ENCODE results near the gene MICALL1. TPM values are rescaled to one million over a fixed set of nuclear protein-coding genes. Genes with fewer than 3 reads are reported as not detected.
"Not testable (repeated sequence)": the region's sequence is repeated elsewhere in the genome, so short reads cannot be mapped to it uniquely, and the experiment has no call there.

Gene MICALL1
- polyA plus RNA-seq, 4 donors = 27.4 to 29.8 (median 28.1) TPM

GRCh38 chr22:37953437-37954179 lies 47.5 kb downstream of the MICALL1 start, which contains the start of the genes C22orf23 and POLR2F:
TSS of gene C22orf23 (minus strand) at chr22:37953601. CDS start at chr22:37953149, 452 bp downstream.
TSS of gene POLR2F (plus strand) at chr22:37953699. CDS start at chr22:37953788, 89 bp downstream.
- peak; percentile 93 to 94 (median 94) for DNase-seq (ENCODE audit: low read depth in 4 of 4, low spot score in 3 of 4)

- no peak for DNase-seq (ENCODE audit: low read depth in 4 of 4, low spot score in 3 of 4)
Measured at GRCh38 chr22:37954686-37955085, 48.6 kb downstream of the MICALL1 start.

DNA sequence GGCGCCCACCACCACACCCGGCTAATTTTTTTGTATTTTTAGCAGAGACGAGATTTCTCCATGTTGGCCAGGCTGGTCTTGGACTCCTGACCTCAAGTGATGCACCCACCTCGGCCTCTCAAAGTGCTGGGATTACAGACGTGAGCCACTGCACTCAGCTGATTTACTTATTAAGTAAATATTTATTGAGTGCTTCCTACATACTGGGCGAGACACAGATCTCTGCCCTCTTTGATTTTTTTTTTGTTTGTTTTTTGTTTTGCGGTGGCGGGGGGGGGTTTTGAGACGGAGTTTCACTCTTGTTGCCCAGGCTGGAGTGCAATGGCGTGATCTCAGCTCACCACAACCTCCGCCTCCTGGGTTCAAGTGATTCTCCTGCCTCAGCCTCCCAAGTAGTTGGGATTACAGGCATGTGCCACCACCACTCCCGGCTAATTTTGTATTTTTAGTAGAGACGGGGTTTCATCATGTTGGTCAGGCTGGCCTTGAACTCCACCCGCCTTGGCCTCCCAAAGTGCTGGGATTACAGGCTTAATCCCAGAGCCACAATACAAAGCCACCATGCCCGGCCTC lies 49.8 kb downstream of the MICALL1 start:
- not testable (repeated sequence) for DNase-seq (ENCODE audit: low read depth in 4 of 4, low spot score in 3 of 4)

DNA sequence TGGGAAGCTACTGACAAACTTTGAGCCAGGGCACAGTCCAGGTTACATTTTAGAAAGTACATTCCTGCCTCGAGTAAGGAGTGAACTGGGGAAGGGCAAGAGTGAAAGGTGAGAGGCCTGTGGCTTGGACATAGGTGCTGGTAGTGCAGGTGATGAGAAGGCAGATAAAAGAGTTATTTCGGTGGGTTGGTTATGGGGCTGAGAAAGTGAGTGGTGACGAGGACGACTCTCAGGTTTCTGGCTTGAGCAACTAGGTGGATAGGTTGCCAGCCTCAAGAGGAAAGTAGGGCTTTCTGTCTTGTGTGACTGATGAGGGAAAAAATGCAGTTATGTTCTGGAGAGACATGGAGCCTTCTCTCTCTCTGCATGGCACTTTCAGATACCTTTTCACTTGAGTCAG lies 51.1 kb downstream of the MICALL1 start:
- DNase-seq (ENCODE audit: low read depth in 4 of 4, low spot score in 3 of 4) = no peak

- DNase-seq (ENCODE audit: low read depth in 4 of 4, low spot score in 3 of 4) = no peak
Measured at GRCh38 chr22:37959231-37959825, 53.2 kb downstream of the MICALL1 start.

- DNase-seq (ENCODE audit: low read depth in 4 of 4, low spot score in 3 of 4) = no peak
Measured at GRCh38 chr22:37961062-37961461, 55.0 kb downstream of the MICALL1 start.

DNA sequence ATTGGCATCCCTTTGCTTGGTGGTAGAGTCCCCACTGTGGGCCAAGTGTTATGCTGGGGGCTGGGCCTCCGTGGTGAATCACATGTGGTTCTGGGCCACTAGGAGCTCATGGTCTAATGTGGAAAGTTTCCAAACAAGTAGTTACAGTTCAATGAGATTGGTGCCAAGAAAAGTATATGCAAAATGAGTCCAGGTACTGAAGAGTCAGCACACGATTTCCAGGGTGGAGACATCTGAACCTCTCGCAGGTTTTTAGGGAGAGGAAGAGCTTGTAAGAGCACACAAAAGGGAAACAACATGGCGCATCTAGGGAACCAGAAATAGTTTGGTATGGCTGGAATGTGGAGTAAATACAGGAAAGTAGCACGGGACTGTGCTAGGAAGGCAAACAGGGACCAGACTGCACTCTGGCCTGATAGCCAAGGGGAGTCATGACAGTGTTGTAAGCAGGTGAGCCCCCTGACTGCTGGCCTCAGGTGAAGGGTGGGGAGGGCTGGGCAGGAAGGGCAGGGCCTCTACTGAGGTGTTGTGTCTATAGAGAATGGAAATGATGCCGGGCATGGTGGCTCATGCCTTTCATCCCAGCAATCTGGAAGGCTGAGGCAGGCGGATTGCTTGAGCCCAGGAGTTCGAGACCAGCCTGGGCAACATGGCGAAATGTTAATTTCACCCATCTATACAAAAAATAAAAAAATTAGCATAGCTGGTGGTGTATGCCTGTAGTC lies 60.0 kb downstream of the MICALL1 start:
- no peak for DNase-seq (ENCODE audit: low read depth in 4 of 4, low spot score in 3 of 4)

GRCh38 chr22:37967147-37967546 lies 61.0 kb downstream of the MICALL1 start:
- no peak for DNase-seq (ENCODE audit: low read depth in 4 of 4, low spot score in 3 of 4)

DNA sequence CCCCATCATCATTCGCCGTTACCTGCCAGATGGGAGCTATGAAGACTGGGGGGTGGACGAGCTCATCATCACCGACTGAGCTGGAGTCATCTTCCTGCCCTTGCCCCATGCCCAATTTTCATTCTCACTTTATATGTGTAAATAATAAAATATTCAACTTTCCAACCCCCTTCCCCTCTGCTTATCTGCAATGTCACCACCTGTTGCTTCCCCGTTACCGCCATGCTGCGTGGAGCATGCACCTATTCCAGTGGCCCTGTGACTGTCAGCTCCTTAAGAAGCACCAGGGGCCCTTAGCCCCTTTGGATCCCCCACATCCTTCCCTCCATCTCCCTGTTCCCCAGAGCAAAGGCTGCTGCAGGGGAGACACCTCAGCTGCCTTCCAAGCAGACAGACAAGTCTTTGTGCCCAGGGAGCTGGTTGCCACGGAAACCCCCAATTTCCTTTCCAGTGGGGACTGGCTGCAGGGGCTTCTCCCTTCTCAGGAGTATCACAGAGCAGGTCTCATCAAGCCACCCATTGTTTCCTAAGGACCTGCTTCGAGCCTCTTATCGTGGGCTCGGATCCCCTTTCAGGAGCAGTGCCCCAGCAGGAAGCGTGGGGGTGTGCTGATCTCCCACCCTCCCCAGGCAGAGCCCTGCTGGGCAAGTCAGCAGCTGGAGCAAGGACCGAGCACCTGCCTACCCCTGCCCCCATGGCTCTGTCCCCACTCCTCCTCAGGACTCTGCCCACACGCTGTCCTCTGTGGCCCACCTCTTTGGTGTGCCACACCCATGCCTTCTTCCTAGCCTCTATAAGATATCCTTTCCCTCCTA lies 61.7 kb downstream of the MICALL1 start:
- DNase-seq (ENCODE audit: low read depth in 4 of 4, low spot score in 3 of 4) = no peak

DNA sequence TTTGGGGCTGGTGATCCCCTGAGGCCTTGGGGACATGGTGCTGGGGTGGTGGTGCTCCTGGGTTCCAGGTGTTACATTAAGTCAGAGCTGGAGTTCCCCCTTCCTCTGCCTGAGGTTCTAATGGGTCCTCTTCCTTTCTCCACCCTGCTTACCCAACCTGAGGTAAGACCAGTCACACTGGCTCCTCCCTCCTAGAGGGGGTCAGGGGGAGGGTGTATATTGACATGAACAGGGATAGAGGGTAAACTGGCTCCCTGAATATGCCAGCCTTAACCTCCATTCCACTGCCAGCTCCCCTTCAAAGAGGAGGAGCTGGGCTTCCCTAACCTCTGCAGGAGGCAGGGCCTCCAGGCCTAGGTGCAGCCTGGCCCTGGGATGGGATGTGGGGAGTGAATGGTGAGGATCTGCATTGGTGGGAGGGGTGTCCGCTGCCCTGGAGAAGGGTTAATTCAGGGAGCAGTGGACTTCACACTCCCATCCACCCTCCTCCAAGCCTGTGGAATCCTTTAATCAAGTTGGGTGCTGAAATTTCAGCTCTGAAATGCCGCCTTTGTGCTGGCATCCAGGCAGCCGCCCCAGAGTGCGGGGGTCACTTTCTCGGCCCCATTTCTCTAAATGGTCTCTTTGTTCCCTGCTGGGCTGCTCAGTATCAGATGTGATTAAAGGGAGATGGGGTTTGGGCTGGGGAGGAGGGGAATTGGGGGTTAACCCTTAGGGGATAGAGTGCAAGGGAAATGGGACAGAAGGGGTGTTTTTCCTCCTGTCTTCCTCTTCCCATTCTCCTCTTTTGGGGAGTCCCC lies 62.6 kb downstream of the MICALL1 start:
- no peak for DNase-seq (ENCODE audit: low read depth in 4 of 4, low spot score in 3 of 4)

GRCh38 chr22:37970864-37971263 lies 64.8 kb downstream of the MICALL1 start:
- no peak for DNase-seq (ENCODE audit: low read depth in 4 of 4, low spot score in 3 of 4)

DNA sequence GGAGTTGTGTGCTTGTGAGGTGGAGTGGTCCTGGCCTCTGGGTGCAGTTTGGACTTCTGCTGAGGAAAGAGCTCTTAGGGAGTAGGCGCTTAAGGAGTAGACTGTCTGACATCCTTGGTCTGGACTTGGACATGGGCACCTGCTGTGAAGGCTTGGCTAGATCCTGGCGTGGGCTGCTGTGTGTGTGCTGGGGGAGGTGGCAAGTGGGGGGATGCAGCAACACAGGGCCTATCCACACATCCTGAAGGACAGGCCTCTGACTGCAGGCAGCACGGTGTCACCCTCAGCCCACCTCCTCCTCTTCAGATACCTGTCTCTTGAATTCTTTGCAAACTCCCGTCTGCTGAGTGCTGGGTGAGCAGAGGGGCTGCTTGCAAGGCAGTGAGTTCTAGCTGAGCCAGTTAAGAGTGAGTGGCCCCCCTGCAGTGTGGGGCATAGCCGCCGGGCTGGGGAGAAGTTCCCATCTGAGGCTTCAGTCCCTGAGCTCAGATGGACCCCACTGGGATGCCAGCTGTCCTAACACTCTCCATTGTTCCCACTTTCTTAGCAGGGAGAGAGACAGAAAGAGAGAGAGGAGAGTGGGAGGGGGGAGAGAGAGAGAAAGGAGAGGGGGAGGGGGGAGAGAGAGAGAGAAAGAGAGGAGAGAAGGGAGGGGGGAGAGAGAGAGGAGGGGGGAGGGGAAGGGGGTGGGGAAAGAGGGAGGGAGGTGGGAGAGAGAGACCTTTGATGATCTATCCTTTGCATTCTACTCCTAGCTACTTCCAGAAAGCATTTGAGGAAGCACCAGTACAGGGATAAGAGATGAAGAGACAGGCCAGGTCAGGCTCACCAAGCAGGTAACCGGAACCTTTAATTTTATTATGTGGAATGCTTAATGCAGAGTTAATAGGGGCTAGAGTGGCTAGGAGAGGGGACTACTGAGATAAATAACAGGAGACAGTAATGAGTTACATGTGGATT lies 65.7 kb downstream of the MICALL1 start:
- DNase-seq (ENCODE audit: low read depth in 4 of 4, low spot score in 3 of 4) = no peak

DNA sequence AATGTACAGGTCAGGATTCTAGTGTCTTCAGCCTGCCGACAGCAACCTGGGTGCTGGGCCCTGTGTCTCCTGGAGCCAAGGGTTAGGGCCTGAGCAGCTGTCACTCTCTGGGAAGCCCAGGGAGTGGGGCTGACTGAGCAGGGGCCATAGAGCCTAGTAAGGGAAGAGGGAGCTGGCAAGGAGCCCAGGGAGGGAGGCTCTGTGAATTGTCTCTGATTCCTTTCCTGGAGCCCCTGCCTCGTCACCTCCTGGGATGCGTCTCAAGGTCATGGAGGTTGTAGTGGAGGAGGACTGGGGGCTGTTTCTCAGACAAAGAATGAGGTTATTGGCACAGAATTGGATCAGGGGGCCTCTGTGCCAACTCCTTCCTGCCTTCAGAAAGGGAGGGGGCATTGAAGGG lies 66.4 kb downstream of the MICALL1 start:
- DNase-seq (ENCODE audit: low read depth in 4 of 4, low spot score in 3 of 4) = no peak

DNA sequence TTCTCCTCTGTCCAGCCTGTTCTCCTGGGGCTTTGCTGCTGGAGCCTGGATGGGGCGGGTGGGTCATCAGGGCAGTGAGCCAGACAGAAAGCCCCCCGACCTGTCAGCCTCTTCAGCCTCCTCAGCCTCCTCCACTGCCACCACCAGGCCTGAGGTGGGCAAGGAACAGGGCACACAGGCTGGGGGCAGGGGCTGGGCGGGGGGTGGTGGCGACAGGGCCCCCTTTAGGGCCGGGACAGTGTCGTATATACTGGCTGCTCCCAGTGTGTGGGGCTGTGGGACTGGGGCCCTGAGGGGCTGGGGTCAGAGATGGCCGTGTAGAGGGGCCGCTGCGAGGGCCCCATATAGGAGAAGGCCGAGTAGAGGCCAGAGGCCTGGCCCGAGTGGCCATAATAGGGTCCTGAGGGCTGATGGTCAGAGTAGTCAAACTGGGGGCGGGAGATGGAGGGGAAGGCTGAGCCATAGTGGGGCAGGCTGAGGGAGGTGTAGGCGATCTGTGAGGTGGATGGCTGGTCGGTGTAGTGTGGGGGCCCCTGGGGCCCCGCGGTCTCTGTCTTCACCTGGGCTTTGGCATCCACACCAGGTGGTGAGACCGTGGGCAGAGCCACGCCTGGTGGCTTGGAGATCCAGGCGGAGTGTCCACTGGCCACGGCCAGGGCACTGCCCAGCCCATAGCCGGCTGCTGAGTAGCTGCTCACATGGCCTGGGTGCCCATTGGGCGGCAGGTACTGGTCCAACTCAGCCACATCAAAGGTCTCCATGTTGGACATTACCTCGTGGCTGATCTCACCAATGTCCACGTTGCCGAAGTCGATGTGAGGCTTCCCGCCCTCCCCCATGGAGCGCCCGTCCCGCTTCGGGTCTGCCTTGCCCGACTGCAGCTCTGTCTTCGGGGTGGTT lies 67.4 kb downstream of the MICALL1 start:
- no peak for DNase-seq (ENCODE audit: low read depth in 4 of 4, low spot score in 3 of 4)

DNA sequence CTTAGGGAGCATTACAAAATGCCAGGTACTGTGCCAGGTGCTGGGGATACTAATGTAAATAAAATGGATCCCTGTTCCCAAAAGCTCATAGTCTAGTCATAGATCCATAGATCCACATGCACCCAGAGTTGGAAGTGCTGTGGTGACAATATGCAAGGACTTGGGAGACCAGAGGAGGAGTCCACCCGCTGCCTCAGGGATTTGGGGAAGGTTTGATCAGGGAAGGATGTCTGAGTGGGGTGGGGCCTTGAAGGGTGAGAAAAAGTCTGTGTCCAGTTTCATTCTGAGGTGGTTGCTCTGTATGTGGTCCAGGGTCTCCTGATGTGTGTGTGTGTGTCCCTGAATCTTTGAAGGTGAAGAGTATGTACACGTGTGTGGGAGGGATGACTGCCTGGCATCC lies 69.1 kb downstream of the MICALL1 start:
- no peak for DNase-seq (ENCODE audit: low read depth in 4 of 4, low spot score in 3 of 4)

DNA sequence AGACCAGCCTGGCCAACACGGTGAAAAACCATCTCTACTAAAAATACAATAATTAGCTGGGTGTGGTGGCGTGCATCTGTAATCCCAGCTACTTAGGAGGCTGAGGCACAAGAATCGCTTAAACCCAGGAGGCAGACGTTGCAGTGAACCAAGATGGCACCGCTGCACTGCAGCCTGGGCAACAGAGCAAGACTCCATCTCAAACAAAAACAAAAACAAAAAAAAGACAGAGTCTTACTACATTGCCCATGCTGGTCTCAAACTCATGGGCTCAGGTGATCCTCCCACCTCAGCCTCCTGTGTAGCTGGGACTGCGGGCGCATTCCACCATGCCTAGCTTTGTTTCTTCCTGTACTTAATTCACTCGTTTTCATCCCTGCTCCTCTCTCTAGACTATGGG lies 69.9 kb downstream of the MICALL1 start:
- DNase-seq (ENCODE audit: low read depth in 4 of 4, low spot score in 3 of 4) = not testable (repeated sequence)

DNA sequence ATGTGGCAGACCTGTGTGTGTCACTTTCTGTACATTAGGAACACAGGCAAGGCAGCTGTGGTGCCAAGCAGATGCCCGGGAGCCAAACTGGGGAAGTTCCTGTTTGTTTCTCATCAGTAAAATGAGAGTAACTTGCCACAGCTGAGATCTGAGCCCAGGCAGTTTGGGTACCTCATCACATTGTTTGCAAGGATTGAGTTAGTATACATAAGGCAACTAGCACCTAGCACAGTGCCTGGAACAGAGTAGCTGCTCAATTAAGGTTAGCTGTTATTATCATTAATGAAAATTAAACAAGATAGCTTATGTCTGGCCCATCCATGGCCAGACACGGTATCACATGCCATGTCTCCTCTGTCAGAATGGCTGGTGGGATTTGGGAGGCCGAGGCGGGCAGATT lies 70.5 kb downstream of the MICALL1 start:
- DNase-seq (ENCODE audit: low read depth in 4 of 4, low spot score in 3 of 4) = no peak

All from right renal pelvis (tissue), 4 donors.